HG02884 (cell line): ENCODE results near the gene KCNK17.

ENCODE experiments used
- ATAC-seq: cut with Tn5 transposase; IDR thresholded peaks from one replicate; pipeline ENCODE4 v1.9.1; 2021; ENCODE audit warnings: mild to moderate bottlenecking, moderate library complexity; ENCODE audit not compliant: unreplicated experiment

KCNK17 gene

GRCh38 chr6:39274903-39275302, 39.3 kb downstream of the KCNK17 start:
- ATAC-seq, result no peak

DNA sequence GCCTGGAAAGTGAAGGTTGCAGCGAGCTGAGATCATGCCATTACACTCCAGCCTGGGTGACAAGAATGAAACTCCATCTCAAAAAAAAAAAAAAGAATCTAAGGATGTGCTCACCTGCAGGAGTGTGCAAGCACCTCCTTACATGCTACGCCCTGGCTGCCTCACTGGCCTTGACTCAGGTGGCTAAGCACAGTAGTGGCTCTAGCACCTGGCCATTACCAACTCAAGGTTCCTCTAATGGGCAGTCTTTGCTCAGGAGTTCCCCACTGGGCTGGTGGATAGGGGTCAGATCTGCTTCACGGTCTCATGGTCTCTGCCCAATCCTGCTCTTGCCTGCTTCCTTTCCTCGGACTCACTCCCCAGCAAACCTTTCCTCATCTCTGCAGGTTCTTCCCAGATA, 39.7 kb downstream of the KCNK17 start:
- no peak for ATAC-seq

DNA sequence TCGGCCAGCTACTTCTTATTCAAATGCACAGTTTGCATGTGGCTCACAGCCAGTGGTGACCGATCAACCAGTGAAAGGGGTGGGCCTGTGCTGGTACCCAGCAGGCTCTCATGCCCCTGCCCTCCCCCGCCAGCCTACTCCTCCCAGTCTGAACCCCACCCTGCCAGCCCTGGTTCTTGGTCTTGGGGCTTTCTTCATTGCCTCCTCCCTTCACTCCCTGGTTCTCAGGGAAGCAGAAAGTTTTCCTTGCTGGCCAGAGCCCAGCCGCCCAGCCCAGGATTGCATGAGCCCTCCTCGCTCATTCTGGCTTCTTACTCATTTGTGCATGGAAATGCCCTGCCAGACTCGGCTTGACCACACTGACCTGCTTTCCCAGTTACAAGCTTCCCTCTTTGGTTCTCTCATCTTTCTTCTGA, 40.8 kb downstream of the KCNK17 start:
- ATAC-seq, result no peak

DNA sequence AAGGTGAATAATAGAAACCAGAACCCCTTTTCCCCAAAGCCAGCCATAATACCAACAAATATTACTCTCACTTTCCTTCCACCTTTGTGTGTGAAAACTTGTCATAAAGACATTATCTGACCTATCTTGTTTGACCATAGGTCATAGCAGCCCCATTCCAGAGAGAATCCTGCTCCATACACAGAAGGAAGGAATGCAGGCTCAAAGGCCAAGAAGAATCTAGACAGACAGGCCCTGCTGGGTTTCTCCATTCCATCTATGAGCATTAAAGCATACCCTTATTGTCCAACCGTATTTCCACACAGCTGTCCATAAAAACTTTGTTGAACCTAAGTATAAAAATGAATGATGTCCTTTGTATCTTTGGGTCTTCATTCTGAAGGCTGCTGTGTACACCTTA, 44.3 kb downstream of the KCNK17 start:
- ATAC-seq, result no peak

DNA sequence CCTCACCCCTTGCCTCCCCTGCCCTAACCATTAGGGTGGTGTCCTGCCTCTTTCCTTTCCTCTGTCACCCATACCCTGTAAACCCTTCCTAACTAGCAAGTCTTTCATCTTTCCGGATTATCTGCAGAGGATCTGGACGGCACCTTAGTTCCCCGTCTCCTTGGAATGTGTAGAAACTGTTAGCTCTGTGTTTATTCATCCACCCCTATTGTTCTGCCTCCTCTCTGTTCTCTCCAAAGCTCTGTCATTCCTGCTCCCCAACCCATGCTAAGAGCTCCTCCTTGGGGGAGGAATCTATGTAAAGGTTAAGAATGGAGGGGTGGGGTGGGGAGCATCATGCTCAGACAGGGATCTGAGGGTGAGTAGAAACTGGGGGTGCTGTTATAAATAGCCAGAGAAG, 45.5 kb downstream of the KCNK17 start:
- ATAC-seq, result no peak

GRCh38 chr6:39268171-39268570, 46.0 kb downstream of the KCNK17 start:
- ATAC-seq, result no peak

DNA sequence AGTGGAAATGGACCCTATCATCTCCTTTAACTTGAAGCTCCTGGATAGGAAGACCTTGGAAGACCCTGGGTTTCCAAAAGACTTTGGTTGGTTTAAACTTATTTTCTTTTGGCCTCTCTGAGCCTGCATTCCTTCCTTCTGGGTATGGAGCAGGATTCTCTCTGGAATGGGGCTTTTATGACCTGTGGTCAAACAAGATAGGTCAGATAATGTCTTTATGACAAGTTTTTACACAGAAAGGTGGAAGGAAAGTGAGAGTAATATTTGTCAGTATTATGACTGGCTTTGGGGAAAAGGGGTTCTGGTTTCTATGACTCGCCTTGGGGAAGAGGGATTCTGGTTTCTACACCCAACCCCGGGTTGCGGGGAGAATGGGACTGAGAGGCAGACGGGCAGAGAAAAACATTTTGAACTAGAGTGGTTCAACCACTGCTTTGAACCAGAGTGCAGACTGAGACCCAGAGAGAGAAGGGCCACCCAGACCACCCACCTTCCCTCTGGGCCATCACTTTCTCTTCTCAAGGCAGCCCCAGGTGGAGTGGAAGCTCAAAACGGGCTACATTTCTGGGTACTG, 47.4 kb downstream of the KCNK17 start:
- ATAC-seq, result no peak

GRCh38 chr6:39266375-39266774, 47.8 kb downstream of the KCNK17 start:
- ATAC-seq, result no peak

- no peak for ATAC-seq
Measured at GRCh38 chr6:39263303-39264037, 50.7 kb downstream of the KCNK17 start.

DNA sequence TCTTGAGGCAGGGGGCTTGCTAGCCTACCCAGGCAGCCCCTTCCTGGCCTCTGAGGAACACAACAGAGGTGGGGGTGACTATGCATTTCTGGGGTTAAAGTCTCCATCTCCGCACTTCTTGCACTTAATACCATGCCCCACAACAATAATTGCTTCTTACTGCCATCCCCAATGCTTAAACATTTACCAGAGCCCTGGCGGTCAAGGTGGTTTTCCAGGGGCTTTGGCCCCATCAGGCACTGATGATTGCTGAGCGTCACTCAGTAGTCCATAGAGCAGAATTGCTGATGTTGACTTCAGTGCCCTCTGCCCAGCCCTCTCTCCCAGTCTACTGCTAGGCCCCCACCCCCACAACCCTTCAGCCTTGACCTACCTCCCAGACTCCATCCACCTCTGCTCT, 52.5 kb downstream of the KCNK17 start:
- no peak for ATAC-seq

DNA sequence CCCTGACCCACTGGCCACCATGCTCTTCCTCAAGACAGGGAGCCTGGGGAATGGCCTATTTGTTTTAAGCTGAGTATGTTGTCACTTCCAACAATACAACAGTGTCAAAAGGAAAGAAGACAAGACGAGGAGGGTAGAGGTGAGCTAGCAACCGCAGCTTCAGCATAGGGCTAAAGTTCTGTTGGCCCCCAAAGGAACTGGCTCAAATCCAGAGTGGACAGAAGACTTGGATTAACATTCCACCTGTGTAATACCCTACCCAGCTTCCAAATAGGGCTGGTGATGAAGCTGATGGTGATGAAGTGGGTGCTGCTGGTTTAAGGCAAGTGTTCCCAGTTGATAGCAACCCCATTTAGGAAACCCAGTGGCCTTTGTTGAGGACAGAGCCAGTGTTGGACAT, 53.3 kb downstream of the KCNK17 start:
- no peak for ATAC-seq

DNA sequence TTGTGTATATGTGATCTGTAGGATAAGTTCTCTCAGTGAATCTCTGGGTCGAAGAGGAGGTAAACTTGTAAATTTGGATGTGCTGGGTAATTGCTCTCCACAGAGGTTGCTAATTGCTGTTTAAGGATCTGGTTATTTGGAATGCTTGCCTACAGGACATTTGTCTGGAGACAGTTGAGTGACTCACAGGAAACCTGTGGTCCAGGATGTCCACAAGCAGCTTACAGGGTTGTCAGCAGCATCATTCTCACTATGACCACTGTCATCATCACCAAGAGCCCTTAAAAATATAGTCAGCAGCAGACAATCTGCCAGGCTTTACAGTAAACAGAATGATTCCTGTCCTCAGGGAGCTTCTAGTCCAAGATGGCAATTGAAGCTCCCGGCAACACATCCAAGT, 53.8 kb downstream of the KCNK17 start:
- no peak for ATAC-seq

DNA sequence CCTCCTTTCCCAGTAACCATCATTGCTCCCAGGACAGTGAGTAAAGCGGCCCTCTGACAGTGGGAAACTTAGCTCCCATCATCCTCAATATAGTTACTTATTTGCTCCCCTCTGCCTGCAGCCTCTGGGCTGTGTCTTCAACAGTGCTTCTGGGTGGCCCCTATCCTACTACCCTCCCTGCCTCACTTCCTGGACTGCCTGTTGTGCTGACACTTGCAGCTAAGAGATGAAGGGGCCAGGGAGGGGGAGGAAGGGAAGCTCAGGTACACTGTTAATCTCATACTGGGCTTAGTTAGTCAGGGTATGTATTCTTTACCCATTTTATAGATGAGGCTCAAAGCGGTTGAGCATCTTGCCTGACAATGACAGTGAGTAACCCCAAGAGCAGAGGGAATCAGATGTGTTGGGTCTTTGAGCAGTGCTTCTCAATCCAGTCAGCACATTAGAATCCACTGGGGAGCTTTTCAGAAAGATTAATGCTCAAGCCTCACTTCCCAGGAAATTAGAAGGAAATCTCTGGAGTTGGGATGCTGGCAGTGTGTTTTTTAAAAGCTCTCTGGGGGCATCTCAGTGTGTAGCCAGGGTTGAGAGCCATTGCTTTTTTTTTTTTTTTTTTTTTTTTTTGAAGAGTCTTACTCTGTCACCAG, 57.8 kb downstream of the KCNK17 start:
- ATAC-seq, result no peak

GRCh38 chr6:39254999-39255535, 59.2 kb downstream of the KCNK17 start:
- no peak for ATAC-seq

GRCh38 chr6:39251406-39251805, 62.8 kb downstream of the KCNK17 start:
- ATAC-seq, result no peak

DNA sequence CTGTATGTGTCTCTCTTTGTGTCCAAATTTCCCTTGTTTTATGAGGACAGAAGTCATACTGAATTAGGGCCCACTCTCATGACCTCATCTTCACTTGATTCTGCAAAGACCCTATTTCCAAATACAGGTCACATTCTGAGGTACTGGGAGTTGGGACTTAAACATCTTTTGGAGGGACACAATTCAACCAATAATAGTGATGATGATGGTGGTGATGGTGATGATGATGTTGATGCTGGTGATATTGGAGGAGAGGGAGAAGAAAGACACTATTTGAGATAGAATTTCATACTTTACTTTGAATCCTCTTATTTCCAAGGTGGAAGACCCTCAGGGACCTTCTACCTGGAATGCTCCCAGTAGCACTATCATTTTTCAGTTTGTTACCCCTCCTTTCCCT, 63.7 kb downstream of the KCNK17 start:
- no peak for ATAC-seq

- ATAC-seq, result no peak
Measured at GRCh38 chr6:39249278-39249677, 64.9 kb downstream of the KCNK17 start.
